HG03354 (cell line): Measurements from ENCODE around the gene OFD1.

Experiments used
- ATAC-seq: cut with Tn5 transposase; IDR thresholded peaks from one replicate; pipeline ENCODE4 v1.9.1; 2021; ENCODE audit warnings: mild to moderate bottlenecking; ENCODE audit not compliant: unreplicated experiment, poor library complexity, severe bottlenecking

The OFD1 gene

DNA sequence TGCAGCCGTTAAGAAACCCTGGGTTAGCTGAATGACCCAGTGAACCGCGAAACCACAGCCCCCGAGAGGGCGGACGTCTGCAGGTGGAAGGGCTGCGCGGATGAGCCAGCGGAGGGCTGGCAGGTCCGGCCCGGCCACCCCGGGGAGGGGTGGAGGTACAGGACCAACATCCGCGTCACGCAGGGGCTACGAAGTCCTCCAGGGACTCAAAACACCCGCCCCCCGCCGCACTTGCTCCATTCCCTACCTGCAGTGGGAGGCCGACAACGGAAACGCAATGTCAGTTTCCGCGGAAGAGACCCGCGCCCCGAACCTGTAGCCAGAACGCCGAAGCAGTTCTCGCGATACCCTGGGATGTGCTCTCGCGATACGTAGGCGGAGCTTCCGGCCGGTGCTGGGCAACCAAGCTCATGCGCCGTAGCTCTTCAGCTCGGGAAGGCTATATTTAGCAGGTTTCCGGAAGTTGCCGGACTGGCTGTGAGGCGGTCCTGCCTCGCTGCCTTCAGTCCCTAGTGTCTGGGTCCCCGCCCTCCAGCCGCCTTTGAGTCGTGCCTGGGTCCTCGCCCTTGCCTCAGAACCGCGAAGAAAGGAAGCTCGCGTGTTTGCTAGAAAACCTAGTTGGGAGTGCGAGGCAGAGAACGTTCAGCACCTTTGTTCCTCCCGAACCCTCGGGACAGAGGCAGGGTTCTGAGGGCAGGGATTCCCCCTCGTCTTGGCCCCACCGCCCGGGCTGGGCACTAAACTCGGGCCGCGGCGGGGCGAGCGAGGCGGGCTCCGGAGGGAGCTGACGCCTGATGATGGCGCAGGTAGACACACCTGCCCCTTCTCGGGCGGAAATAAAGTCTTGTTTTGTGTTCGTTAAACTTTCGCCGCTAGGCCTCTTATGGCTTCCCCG is at the start of gene OFD1, which contains the start of gene TRAPPC2:
Gene OFD1 (plus strand): TSS at position 471 of the 895 bp plus-strand sequence. CDS start 324 bp downstream, at position 795.
Gene TRAPPC2 (minus strand): TSS at position 343 of the 895 bp plus-strand sequence. CDS start 14,657 bp downstream, outside the sequence.
- peak; percentile 94 for ATAC-seq

DNA sequence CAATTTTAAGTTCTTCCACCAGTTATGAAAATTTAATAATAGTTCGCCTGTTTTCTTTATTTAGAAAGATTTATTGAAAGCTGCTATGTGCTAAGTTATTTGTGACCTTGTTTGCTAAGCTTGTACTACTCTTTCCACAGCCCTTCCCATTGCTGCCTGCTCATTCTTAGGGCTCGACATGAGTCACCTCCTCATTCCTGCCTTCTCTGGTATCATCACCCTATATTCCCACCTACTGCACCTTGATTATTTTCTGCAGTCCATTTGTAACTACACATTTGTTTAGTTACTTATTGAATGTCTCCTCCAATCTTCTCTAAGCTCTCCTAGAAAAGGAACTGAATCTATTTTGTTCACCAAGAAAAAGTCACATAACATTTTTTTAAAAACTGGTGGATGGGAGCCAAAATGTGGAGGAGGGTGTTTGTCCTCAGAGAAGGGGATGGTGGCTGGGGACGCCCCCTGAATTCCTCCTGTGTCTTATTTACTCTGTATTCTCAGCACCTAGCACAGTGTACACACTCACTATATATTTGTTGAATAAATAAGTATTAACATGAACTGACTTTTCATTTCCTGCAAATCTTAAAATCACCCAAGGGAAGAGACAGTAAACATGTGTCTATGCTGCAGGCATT is 49.3 kb upstream of the OFD1 start:
- no peak for ATAC-seq

- ATAC-seq: no peak
Measured at GRCh38 chrX:13687203-13687602, 47.3 kb upstream of the OFD1 start.

DNA sequence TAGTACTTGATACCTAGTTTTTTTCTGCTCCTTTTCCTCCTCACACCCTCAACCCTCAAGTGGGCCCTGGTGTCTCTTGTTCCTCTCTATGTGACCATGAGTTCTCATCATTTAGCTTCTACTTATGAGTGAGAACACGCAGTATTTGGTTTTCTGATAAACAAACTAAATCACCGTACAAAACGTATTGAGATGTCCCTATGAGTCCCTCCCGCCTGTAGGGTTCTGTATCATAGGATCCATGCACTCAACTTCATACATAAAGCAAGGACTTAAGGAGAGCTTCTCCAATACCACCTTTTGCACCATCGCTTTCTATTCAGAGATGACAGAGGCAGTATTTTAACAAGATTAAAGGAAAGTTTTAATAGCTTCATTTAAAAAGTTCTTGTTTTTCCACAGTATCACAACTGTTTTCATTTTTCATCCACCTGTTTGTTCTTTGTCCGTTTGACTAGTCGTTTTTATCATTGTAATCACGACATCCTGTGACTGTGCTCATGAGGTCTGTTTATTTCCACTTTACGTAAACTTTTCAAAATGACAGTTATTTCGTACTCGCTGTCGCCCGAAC is 46.1 kb upstream of the OFD1 start:
- no peak for ATAC-seq

- ATAC-seq: peak; percentile 80
Measured at GRCh38 chrX:13688958-13689740, 45.4 kb upstream of the OFD1 start, which contains the start of gene RAB9A. Gene RAB9A (plus strand): TSS chrX:13689128. CDS start chrX:13708747, 19,619 bp downstream.

DNA sequence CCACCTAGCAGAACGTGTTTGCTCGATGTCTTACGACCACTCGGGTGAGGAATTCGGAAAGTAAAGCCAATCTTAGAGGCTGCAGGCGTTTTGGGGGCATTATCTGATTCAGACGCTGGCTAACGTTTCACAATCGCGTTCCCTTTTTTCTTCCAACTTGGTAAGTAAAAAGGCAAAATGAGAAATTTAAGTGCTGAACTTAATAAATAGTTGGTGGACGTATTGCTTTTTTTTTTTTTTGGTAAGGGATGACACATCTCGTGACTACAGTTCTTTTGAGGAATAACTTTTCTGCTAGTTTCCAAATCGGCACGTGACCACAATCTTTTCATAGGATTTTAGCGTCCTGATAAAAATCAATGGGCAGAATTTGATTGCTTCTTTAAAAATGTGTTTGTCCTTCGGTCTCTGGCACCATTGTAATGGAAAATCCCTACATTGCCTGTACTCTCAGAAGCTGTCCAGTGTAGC is 44.8 kb upstream of the OFD1 start:
- peak; percentile 1 for ATAC-seq

- ATAC-seq: no peak
Measured at GRCh38 chrX:13690836-13691235, 43.7 kb upstream of the OFD1 start.

- ATAC-seq: no peak
Measured at GRCh38 chrX:13691841-13692371, 42.6 kb upstream of the OFD1 start.

DNA sequence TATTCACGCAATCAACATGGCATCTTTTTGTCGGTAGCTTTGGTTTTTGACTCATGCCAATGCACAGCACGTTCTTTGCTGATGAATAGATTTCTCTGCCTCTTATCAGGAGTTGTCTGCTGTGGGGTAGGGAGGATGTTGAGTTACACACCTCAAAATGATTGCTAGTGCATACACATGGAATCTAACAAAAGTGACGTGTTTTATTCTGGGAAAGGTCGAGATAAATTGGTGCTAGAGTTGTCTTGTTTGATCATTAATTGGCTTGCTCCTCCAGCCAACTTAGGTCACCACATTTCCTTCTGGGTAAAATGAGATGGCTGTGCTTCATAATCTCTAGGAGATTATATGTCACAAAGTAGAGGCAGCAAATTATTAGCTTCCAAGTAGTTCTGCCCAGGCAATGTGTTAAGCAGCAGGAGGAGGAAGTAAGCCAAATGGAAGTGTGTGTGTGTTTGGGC is 41.7 kb upstream of the OFD1 start:
- no peak for ATAC-seq

- no peak for ATAC-seq
Measured at GRCh38 chrX:13693341-13693961, 41.1 kb upstream of the OFD1 start.

DNA sequence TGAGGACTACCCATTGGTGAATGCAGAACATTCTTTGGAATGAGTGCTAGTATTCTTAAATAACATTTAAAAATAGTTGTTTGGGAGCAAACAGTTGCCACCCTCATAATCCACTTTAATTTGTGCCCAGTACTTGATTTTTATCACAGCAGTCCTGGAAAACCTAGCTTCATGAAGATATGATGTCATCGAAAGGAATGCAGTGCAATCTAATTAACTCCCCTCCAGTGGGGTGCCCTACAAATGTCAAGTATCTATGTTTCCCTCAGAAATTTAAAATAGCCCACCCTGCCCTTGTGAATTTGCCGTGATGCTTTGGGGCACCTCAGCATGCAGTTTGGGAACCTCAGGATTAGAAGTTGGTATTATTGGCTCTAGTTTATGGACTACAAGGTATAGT is 40.2 kb upstream of the OFD1 start:
- no peak for ATAC-seq

DNA sequence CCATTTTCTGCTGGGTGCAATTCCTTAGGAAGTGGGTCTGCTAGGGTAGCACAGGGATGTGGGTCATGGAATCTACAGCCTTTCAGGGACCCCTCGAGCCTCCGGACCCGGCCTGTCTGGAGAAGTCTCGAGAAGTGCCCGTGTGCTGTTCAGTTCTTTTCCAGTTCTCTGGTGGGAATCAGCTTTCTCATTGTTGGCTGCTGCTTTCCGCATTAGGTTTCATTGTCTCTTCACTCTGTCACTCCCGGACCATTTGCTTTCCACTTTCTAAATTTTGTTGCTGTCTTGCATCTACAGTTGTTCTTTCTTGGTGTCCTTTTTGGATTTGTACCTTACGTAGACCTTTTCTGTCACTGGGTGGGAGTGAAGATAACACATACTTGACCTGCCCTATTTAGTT is 39.6 kb upstream of the OFD1 start:
- no peak for ATAC-seq

- no peak for ATAC-seq
Measured at GRCh38 chrX:13695601-13696115, 38.9 kb upstream of the OFD1 start.

GRCh38 chrX:13697455-13697854 is 37.1 kb upstream of the OFD1 start:
- peak; percentile 49 for ATAC-seq

GRCh38 chrX:13697976-13698375 is 36.6 kb upstream of the OFD1 start:
- ATAC-seq: peak; percentile 11

- ATAC-seq: no peak
Measured at GRCh38 chrX:13698432-13698831, 36.1 kb upstream of the OFD1 start.

- ATAC-seq: peak; percentile 54
Measured at GRCh38 chrX:13699183-13699826, 35.2 kb upstream of the OFD1 start.

GRCh38 chrX:13700380-13700779 is 34.2 kb upstream of the OFD1 start:
- no peak for ATAC-seq
